HG02973 (cell line): ENCODE data around the gene STMN3.
"Not testable (repeated sequence)": the region's sequence is repeated elsewhere in the genome, so short reads cannot be mapped to it uniquely, and the experiment has no call there.

Experiments used
- ATAC-seq: cut with Tn5 transposase; IDR thresholded peaks from one replicate; pipeline ENCODE4 v1.9.1; 2021; ENCODE audit warnings: moderate library complexity; ENCODE audit not compliant: unreplicated experiment

The STMN3 gene

GRCh38 chr20:63657937-63658748 lies 4.9 kb upstream of the STMN3 start, which contains the start of gene RTEL1:
Gene RTEL1, plus strand, starts transcription at chr20:63658312. Its CDS starts 1,091 bp downstream, at chr20:63659403.
- ATAC-seq: peak; percentile 61

DNA sequence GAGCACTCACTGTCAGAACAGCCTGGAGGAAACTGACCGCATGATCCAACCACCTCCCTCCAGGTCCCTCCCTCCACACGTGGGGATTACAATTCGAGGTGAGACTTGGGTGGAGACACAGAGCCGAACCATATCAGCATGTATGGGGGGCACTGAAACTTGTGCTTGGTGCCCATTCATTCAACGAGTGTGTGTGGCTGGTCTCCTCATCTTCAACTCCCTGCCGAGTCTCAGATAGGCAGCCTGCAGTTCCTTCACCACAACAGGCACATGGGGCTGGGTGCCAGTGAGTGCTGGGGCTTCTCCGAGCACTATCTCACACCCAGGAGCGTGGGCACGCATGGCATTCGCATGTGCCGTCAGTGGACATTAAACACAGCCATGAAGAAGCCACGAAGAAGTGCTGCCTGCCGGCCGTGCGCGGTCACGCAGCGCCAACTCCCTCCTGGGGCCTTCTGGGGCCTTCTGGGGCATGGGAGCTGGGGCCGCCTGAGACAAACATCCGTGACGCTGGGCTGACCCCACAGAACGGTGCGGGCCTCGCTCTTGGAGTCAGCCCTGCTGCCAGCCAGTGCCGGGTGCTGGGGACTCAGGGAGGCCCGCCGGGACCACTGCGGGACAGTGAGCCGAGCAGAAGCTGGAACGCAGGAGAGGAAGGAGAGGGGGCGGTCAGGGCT lies 4.2 kb upstream of the STMN3 start:
- no peak for ATAC-seq

DNA sequence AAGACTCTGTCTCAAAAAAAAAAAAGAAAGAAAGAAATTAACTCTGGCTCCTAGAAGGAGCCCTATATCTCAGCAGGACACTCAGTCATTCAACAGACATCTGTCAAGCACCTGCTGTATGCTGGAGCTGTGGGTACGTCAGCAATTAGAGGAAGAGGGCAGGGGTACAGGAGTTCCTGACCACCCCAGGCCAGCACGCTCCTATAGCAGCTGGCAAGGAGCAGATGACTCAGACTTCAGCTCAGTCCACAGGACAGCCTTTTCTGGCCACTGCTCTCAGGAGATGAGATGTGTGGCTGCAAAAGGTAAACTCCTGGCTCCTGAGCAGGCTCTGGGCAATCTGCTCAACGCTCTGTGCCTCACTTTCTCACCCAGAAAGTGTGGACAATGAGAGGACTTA lies 3.2 kb upstream of the STMN3 start:
- ATAC-seq: no peak

- no peak for ATAC-seq
Measured at GRCh38 chr20:63655249-63655648, 2.0 kb upstream of the STMN3 start.

GRCh38 chr20:63653974-63654668 lies 897 bp upstream of the STMN3 start:
- no peak for ATAC-seq

- no peak for ATAC-seq
Measured at GRCh38 chr20:63652192-63652980, 838 bp downstream of the STMN3 start.

DNA sequence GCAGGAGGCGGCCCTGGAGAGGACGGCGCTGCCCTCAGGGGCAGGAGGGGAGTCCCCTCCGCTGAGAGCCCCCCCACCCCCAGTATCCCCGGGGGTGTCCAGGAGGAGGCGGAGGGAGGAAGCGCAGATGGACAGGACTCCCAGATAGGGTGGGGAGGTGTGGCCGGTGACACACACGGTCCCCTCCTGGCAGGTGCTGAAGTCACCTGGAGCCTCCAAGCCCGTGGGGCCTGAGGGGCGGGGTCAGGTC lies 1.4 kb downstream of the STMN3 start:
- ATAC-seq: no peak

- not testable (repeated sequence) for ATAC-seq
Measured at GRCh38 chr20:63650486-63650885, 2.7 kb downstream of the STMN3 start.

DNA sequence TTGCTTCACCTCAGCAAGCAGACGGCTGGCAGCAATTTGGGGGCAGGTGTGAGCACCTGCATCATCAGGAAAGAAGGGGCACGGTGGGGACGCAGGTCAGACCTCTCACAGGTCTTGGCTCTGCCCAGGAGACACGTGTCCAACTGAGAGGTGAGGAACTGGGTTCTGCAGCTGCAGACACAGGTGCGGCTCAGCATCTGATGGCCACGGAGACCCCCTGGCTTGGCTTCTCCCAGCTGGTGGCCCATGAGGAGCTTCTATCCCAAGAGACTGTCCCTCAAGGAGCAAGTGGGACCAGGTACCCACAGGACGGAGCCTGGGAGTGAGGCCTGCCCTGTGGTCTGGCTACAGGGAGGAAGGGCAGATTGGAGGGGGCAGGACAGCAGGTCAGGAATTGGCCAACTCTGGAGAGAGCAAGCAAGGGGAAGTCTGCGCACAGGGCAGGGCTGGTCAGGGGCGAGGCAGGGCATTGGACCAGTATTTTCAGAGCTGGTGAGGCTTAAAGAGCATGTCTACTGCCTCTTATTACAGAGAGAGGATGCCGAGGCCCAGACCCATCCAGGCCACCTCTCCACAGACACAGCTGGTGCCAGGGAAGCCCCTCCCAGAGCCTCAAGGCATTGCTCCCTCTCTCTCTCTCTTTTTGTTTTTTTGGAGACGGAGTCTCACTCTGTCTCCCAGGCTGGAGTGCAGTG lies 4.2 kb downstream of the STMN3 start:
- no peak for ATAC-seq

GRCh38 chr20:63648190-63648589 lies 5.0 kb downstream of the STMN3 start:
- ATAC-seq: no peak

DNA sequence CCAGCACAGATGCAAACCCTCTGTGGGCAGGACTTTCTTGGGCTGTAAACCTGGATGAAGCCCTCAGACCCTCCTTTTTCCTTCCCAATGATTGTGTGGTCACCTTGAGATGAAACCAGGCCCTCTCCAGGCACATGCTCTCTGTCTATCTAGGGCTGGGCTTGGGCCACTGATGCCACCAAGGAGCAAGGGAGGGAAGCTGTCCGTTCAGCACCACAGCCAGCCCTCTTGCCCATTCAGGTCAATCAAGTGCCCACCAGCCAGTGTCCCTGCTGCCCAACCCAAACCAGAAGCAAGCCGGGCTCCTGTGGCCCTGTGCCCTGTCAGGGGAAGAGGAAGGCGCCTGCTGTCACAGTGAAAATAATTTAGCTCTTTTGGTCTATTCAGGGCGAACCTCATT lies 8.0 kb downstream of the STMN3 start:
- ATAC-seq: no peak

- no peak for ATAC-seq
Measured at GRCh38 chr20:63643946-63644345, 9.3 kb downstream of the STMN3 start.

DNA sequence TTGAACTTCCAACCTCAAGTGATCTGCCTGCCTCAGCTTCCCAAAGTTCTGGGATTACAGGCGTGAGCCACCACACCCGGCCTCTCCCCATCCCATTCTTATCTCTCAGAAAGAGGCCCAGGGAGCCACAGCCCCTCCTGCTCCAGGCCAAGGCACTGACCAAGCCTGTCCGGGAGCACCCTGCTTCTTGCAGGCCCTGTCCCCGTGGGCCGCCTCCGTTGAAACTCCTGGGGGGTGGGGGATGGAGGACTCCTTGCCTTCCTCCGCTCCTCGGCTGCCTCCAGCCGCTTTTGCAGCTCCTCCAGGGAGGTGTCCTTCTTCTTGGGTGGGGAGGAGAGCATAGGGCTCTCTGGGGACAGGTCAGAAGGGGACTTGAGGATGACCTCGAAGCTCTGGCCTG lies 9.7 kb downstream of the STMN3 start:
- ATAC-seq: no peak

- no peak for ATAC-seq
Measured at GRCh38 chr20:63642527-63643247, 10.5 kb downstream of the STMN3 start.

DNA sequence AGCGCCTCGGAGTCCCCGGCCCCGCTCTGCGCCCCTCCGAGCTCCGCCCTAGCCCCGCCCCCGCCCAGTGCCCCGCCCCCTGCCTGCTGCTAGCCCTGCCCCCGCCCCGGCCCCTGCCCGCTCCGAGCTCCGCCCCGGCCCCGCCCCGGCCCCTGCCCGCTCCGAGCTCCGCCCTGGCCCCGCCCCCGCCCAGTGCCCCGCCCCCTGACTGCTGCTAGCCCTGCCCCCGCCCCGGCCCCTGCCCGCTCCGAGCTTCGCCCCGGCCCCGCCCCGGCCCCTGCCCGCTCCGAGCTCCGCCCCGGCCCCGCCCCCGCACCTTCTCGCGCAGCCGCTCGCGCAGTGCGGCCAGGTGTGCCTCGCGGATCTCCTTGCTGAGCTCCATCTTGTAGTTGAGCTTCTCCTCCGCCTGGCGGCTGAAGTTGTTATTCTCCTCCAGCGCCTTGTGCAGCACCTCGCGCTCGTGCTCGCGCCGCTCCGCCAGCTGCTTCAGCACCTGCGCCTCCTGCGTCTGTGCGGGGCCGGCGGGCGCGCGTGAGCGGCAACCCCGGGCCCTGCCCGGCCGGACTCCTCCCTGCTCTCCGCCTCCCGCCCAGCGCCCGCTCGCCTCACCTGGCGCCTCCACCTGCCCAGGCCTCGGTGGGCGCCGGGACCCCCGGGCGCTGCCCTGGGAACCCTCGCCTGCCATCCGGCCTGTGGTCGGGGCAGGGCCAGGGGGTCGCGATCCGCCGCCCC lies 11.3 kb downstream of the STMN3 start:
- peak; percentile 58 for ATAC-seq

DNA sequence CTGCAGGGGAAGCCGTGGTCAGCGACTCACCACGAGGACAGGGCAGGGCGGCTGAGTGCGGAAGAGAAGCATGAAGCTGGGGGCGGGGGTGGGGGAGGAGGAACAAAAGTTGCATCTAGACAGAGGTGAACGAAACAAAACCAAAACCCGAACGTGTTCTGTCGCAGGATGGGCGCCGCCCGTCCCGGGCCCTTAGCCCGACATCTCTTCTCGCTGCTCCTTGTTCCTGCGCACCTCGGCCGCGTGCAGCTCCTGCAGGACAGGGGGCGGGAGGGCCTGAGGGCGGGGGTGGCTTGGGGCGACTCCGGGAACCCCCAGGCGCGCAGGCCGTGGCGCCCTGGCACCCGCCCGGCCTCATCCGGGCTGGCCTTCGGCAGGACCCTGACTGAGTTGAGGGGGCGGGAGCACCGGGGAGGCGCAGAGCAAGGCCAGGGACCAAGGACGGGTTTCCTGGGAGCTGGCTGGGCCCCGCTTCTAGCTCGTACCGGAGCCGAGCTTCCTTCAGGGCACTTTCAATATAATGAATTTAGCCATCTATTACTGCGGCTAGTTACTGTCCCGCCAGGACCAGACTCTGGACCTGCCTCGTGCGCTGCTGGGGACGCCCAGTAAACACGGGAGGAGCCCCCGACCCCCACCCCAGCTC lies 12.0 kb downstream of the STMN3 start:
- ATAC-seq: peak; percentile 28

- not testable (repeated sequence) for ATAC-seq
Measured at GRCh38 chr20:63640686-63641085, 12.5 kb downstream of the STMN3 start.

DNA sequence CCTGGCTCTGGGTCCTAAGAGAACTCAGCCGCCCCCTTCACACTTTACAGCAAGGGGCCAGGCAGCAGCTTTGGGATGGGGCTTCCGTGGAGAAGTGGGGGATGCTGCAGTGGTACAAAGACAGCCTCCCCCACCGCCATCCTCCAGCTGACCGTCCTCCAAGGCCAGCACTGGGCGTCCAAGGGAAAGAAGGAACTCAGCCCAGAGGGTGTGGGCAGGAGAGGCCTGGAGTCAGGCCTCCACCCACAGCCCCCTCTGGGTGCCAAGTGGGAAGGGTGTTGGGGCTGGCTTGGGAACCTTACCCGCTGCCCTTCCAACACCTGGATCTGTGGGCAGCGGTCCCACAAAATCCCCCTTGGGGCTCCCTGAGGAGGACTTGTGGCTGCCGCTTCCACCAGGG lies 13.1 kb downstream of the STMN3 start:
- no peak for ATAC-seq
